Fibroblast of lung (primary cell): ENCODE measurements around the gene AGPAT1. TPM values are rescaled to one million over a fixed set of nuclear protein-coding genes. Genes with fewer than 3 reads are reported as not detected.

Experiments
- DNase-seq, 2 donors: peaks; one replicate each; pipeline versions ENCODE4 v3.0.0 to v3.0.0-alpha.2; 2010; ENCODE audit warnings: low read depth in 2 of 2
- H2AFZ ChIP-seq: 2 replicates; pipeline ENCODE4 v1.5.1; 2012; ENCODE audit warnings: low read length, control low read depth, inconsistent platforms
- H3K27ac ChIP-seq: 2 replicates; pipeline ENCODE4 v1.5.1; 2011; ENCODE audit warnings: low read length, control low read depth; ENCODE audit not compliant: insufficient read depth
- H3K27me3 ChIP-seq: 2 replicates; pipeline ENCODE4 v1.5.1; 2011; ENCODE audit warnings: mild to moderate bottlenecking, low read length; ENCODE audit not compliant: control insufficient read depth, insufficient read depth
- H3K36me3 ChIP-seq: 2 replicates; pipeline ENCODE4 v1.5.1; 2011; ENCODE audit warnings: low read length; ENCODE audit not compliant: control insufficient read depth, insufficient read depth
- H3K4me1 ChIP-seq: 2 replicates; pipeline ENCODE4 v1.5.1; 2011; ENCODE audit warnings: low read length; ENCODE audit not compliant: control insufficient read depth, insufficient read depth; ENCODE audit errors: extremely low read depth
- H3K4me2 ChIP-seq: 2 replicates; pipeline ENCODE4 v1.5.1; 2011; ENCODE audit warnings: low read length, control low read depth; ENCODE audit not compliant: insufficient read depth; ENCODE audit errors: extremely low read depth
- H3K4me3 ChIP-seq, 4 experiments: fragments of 200-600 bp in 1 of 4; sonication (generic) in 1 of 4; replicated peaks in 1 of 4; 2 replicates each; pipeline ENCODE4 v1.5.1; 2011 to 2016; ENCODE audit warnings: low read length in 4 of 4, low read depth in 3 of 4, mild to moderate bottlenecking in 3 of 4, control low read depth in 2 of 4, inconsistent platforms in 1 of 4, mixed read lengths in 1 of 4; ENCODE audit not compliant: insufficient read depth in 1 of 4; ENCODE audit errors: control extremely low read depth in 1 of 4
- H3K79me2 ChIP-seq: 2 replicates; pipeline ENCODE4 v1.5.1; 2012; ENCODE audit warnings: mild to moderate bottlenecking, low read length, inconsistent platforms; ENCODE audit not compliant: control insufficient read depth, insufficient read depth
- H3K9ac ChIP-seq: 2 replicates; pipeline ENCODE4 v1.5.1; 2011; ENCODE audit warnings: mild to moderate bottlenecking, low read length, control low read depth; ENCODE audit not compliant: insufficient read depth
- H3K9me3 ChIP-seq: 2 replicates; pipeline ENCODE4 v1.5.1; 2012; ENCODE audit warnings: low read depth, low read length; ENCODE audit not compliant: control insufficient read depth, insufficient read depth
- H4K20me1 ChIP-seq: 2 replicates; pipeline ENCODE4 v1.5.1; 2011; ENCODE audit warnings: low read length; ENCODE audit not compliant: control insufficient read depth, insufficient read depth; ENCODE audit errors: extremely low read depth
- CTCF ChIP-seq, 2 donors: IDR thresholded peaks in 1 of 2; conservative IDR thresholded peaks in 1 of 2; 1 replicate in 1 of 2; 2 replicates in 1 of 2; pipeline ENCODE4 v1.5.1; 2011 to 2012; ENCODE audit warnings: low read length in 2 of 2, control low read depth in 1 of 2, inconsistent platforms in 1 of 2, low read depth in 1 of 2, mild to moderate bottlenecking in 1 of 2
- EZH2 ChIP-seq: IDR thresholded peaks from 2 replicates; pipeline ENCODE4 v1.5.1; 2012; ENCODE audit warnings: low read length, control low read depth, mild to moderate bottlenecking; ENCODE audit errors: missing control alignments
- polyA plus RNA-seq, 2 donors: library from polyadenylated mRNA; depleted of rRNA in 1 of 2; stranded (reverse) in 1 of 2; unstranded in 1 of 2; fragments of >200 nt; gene quantifications; 2 replicates each; pipeline ENCODE4 v1.2.1, GENCODE V29; 2011 to 2012; ENCODE audit warnings: missing spikeins in 1 of 2
- total RNA-seq: library from RNA; depleted of rRNA; stranded (reverse); fragments of >200 nt; gene quantifications from 2 replicates; pipeline ENCODE4 v1.2.1, GENCODE V29; 2014

AGPAT1 gene
- total and polyA plus RNA-seq, 2 donors (not counting 1 experiment from before 2014, with no cell fraction given) = 22.1 to 79.0 TPM

DNA sequence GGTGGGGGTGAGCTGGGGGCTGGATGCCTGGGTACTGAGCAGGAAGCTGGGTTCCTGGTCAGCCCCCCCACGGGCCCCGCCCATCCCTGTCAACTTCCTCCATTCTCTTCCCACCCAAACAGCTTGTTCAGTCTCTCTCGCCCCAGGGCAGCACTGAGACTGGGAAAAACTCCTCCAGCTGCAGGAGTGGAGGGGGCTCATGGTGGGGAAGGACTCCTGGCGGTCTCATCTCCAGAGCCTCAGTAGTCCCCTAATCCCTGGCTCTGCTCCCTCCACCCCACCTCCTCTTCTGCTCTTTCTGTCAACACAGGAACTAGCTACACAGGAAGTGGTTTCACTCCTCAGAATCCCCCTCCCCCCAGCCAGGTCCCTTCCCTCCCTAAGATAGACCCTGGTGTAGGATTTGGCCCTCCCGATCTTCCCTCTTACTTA, 16.7 kb upstream of the AGPAT1 start, which contains the start of gene GPSM3:
Gene GPSM3 (minus strand): TSS at position 36 of the 432 bp plus-strand sequence. CDS start 130 bp downstream, outside the sequence.
- H3K9ac ChIP-seq = peak within 1 kb of the TSS; percentile 40

DNA sequence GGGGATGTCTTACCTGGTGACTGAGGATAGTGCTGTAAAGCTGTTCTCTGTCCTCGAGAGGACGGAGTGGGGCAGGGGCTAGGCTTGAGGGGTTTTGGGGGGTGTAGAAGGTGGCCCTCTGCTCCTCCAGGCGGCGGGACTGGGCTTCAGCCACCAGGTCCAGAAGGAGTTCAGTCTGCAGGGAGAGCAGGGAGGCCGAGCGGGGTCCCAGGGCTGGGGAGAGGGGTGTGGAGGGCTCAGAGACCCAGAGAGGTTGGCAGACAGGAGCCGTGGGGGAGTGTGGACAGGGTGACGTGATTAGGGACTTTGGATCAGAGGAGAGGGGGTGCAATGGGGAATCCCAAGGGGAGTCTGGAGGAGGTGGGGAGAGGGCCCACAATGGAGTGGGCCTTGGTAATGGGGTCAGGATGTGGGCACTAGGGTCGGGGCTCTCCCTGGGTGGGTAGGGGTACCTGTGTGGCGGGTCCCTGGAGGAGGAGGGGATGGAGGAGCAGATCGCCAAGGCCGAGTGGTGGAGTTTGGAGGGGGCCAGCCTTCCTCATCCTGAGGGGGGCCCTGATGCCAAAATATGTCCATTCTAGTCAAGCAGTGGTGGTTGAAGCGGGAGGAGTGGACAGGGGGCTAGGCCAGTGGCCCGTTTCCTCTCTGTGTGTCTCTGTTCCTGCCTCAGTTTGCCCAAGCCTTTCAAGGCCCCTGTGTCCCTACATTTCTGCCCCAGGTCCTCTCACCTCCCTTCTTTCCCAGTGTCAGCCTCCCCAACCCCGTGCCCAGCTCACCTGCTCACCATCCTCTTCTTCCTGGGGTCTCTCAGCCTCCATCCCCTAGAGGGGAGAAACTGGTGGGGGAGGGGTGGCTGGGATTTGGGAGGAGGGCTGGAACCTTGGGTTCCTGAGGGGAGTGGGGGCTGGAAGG, 16.1 kb upstream of the AGPAT1 start:
- Histone ChIP-seq H4K20me1 (no peaks in the 10 kb centered on the region), H3K79me2 (peaks cover 20% of the 10 kb centered on the region), H3K27ac (peak overlapping the region; percentile 16), H3K9me3 (no peaks in the 10 kb centered on the region), H2AFZ (no peak overlapping the region), H3K4me3 (no peak overlapping the region), H3K9ac (peak overlapping the region; percentile 40), H3K27me3 (no peaks in the 10 kb centered on the region), H3K4me2 (peak overlapping the region; percentile 32), H3K36me3 (peaks cover 5% of the 10 kb centered on the region), H3K4me1 (peaks cover 15% of the 10 kb centered on the region)
- DNase-seq = no peak
- TF ChIP-seq EZH2 (no peak), CTCF (conservative IDR thresholded peaks at IDR 0.05 in 1 of 2, IDR thresholded peaks at IDR 0.05 in 1 of 2; ENCODE audit: low read depth in 1 of 2, low read length in 2 of 2) (no peak)

More for the DNA sequence above, 16.7 kb upstream of the AGPAT1 start, which contains the start of gene GPSM3:
- Histone ChIP-seq H3K4me2 (peak within 1 kb of the TSS; percentile 55), H3K36me3 (peaks cover 2% of the 10 kb centered on the region), H3K27me3 (no peaks in the 10 kb centered on the region), H3K4me3 (no peak within 1 kb of the TSS), H3K27ac (peak within 1 kb of the TSS; percentile 44), H4K20me1 (no peaks in the 10 kb centered on the region), H3K79me2 (peaks cover 17% of the 10 kb centered on the region), H3K9me3 (no peaks in the 10 kb centered on the region), H2AFZ (peak within 1 kb of the TSS; percentile 84), H3K4me1 (peaks cover 17% of the 10 kb centered on the region)
- TF ChIP-seq CTCF (conservative IDR thresholded peaks at IDR 0.05 in 1 of 2, IDR thresholded peaks at IDR 0.05 in 1 of 2; ENCODE audit: low read depth in 1 of 2, low read length in 2 of 2) (no peak), EZH2 (no peak)
- peak; percentile 25 to 37 for DNase-seq

- Histone ChIP-seq H3K36me3 (peaks cover 5% of the 10 kb centered on the region), H3K79me2 (peaks cover 20% of the 10 kb centered on the region), H3K4me1 (peaks cover 11% of the 10 kb centered on the region), H3K4me3 (no peak overlapping the region), H3K9me3 (no peaks in the 10 kb centered on the region), H4K20me1 (no peaks in the 10 kb centered on the region), H3K27ac (no peak overlapping the region), H3K27me3 (no peaks in the 10 kb centered on the region), H2AFZ (no peak overlapping the region), H3K4me2 (peak overlapping the region; percentile 81), H3K9ac (no peak overlapping the region)
- no peak for TF ChIP-seq EZH2
- TF ChIP-seq CTCF (conservative IDR thresholded peaks at IDR 0.05 in 1 of 2, IDR thresholded peaks at IDR 0.05 in 1 of 2; ENCODE audit: low read depth in 1 of 2, low read length in 2 of 2) = no peak
- no peak for DNase-seq
Observed at GRCh38 chr6:32190911-32191677, 15.2 kb upstream of the AGPAT1 start.
